Stimulated activated CD8-positive, alpha-beta memory T cell treated with anti-CD3 and anti-CD28 coated beads, Interleukin-12 subunit alpha, Interleukin-12 subunit beta, amount 100 ng/mL, for 24 hours (primary cell): ENCODE data around the gene EIF6.

ENCODE experiments used
- DNase-seq: peaks from one replicate; pipeline ENCODE4 v3.0.0-alpha.2; 2020; ENCODE audit errors: extremely low read depth

Gene EIF6

DNA sequence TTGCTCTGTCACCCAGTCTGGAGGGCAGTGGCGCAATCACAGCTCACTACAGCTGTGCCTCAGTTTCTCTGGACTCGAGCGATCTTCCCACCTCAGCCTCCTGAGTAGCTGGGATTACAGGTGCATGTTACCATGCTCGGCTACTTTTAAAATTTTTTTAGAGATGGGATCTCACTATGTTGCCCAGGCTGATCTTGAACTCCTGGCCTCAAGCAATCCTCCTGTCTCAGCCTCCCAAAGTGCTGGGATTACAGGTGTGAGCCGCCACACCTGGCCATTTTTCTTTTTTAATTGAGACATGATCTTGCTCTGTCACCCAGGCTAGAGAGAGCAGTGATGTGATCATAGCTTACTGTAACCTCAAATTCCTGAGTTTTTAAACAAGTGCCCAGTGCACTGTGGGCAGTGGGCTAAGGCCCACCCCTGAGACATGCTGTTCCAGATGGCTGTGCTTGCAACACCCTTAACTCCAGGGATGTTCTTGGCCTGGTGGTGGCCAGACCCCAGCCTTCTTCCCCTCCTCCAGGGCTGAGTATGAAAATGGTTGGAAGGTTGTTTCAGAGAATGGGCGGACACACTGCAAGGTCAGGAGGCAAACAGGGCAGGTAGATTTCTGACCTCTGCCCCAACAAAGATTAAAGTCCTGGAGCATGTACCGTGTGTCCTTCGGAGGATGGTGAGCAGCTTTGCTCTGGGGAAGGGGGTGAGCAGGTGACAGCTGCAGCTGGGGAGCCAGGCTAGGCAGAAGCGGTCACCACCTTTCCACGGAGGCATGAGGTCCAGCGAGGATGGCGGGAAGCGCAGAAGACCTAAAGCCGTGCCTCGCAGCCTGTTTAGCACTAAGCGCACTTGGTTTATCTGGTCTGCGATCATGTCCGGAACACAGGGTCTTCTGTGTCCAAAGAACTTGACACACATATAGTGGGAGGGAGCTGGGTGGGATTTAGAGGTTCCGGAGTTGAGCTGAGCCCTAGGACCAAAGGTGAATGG is 9.0 kb upstream of the EIF6 start:
- DNase-seq: no peak

DNA sequence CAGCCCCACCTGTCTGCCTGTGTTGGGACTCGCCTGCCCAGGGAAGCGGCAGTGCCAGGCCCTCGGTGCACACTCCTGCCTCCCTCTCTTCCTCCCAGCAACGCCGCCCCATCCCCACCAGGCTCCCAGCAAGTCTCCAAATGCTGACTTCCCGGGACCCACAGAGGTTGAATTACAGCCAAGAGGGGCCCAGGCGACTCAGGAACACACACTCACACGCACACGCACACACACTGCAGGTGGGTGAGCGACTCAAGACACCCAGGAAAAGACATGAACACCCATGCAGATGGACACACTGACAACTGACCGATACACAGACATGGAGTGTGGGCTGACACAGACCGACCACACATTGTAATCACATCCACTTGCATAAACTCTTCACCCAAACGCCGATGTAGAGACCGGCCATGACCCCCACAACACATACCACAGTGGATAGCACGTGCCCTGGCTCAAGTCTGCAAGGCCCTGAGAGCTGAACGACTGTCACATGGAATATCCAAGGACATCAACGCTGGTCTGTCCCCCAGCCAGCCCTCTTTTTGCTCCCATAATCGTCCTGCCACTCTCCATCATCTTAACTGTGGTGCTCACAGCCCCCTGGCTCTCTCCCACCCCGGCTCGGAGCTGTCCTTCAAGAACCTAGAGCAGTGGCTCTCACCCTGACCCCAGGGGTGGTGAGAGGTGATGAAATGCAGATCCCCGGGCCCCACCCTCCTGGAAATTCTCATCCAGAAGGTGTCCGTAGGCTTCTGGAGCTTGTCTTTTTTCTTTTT is 8.1 kb upstream of the EIF6 start:
- DNase-seq: no peak

DNA sequence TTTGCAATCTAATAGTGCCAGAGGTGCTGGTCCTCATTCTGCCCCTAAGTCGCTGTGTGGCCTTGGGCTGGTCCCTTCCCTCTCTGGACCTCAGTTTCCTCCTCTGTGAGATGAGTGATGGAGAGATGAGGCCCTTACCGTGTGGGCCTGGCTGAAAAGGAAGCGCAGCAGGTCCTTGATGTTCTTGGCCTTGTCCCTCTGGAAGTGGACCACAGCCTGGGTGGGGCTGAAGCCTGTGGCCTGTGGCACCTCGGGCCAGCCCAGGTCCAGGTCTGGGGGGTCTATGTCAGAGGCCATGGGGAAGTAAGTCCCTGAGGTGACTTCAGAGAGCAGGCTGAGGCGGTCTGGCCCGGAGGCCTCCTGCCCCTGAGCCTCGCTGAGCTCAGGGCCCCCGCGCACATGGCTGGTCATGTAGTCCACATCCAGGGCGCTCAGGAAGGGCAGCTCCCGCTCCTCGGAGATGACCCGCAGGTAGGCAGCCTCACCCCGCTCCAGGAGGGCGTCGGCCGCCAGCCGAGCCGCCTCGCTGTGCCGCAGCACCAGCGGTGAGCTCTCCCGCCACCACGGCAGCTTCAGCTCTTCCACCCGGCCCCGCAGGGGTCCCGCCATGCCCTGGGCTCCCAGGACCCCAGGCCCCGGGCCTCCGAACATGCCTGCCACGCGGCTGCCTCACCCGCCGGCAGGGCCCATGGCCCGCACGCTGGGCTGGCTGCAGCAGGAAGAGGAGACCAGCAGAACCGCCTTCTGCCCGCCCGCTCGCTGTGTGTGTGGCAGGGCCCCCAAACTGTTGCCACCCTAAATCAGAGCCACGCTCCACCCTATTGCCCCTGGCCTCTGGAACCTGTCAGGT is 7.3 kb upstream of the EIF6 start, which contains the start of gene FAM83C:
Gene FAM83C (minus strand): TSS at position 772 of the 850 bp plus-strand sequence. CDS start 121 bp downstream, at position 651.
- DNase-seq: no peak

DNA sequence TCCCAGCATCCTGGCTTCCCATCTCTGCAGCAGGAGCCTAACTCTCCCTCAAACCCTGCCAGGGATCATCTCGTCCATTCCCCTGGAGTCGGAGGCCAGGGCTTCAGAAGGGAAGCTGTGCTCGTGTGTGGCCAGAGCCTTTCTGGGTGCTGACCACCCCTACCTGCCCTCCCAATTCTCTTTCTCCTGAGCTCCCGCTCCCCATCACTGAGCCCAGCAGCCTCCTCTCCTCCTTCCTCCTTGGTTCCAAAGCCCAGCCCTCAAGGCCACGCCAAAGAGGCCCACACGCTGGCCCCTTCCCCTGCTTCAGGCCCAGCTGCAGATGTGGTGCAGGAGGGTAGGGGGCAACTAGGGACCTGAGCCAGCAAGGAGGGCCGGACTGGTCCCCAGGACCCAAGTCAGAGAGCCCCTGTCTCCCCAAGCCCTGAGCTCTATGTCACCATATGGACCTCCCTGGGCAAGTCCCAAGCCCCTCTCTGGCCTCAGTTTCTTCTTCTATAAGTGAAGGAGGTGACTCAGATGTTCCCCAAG is 6.4 kb upstream of the EIF6 start:
- DNase-seq: no peak

DNA sequence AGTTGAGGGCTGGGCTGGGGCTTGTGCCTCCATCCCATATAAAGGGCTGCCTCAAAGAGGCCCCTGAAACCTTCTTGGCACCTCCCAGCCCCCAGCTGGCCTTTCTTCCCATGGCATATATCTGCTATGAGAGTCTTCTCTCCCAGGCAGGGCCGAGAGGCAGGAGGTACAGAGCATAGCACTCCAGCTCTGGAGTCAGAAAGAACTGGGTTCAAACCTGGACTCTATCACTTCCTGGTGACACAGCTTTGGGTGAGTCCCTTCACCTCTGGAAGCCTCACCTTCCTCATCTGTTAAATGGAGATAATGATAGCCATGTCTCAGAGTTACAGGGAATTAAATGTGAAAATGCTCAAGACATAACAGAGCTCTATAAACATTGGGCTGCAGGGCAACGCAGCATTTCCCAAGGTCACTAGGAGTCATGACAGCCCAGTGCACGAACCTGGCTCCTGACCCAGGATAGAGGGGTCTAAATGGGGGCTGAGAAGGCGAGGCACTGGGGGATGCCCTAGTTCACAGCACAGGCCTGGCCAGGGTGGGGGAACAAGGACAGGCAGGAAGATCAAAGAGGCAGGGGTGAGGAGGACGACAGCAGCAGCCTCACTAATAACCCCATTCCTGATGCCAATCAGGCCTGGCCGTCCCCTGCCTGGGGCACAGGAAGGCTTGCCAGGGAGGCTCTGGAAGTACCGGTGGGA is 5.8 kb upstream of the EIF6 start:
- no peak for DNase-seq

DNA sequence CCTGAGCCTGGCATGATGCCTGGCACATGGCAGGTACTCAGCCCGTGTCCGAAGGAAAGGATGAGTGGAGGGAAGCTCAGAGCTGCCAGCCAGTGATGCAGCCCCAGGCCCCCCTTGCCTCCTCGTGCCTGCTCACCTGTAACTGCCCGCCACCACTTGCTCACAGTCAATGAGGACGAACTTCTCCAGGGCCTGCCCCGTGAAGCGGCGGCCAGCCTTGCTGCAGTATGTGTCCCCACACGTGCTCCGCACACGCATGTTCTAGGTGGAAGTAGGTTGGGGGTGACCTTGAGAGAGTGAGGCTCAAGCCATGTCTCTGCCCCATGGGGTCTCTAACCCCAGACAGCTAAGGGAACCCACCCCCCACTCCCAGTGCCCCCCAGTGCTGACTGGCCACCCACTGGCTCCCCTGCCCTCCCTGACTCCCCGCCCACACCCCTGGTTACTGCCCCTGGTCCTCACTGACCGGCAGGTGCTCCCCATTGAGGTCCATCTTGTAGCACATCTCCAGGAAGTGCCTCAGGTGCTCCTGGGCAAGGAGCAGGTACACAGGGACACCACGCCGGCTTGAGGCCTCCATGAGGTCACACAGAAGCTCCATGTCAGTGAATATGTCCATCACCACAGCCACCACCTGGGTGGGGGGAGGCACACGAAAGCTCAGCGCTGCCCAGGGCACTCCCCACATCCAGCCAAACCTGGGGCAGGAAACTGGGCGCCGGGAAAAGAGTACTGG is 3.9 kb upstream of the EIF6 start:
- DNase-seq: no peak

DNA sequence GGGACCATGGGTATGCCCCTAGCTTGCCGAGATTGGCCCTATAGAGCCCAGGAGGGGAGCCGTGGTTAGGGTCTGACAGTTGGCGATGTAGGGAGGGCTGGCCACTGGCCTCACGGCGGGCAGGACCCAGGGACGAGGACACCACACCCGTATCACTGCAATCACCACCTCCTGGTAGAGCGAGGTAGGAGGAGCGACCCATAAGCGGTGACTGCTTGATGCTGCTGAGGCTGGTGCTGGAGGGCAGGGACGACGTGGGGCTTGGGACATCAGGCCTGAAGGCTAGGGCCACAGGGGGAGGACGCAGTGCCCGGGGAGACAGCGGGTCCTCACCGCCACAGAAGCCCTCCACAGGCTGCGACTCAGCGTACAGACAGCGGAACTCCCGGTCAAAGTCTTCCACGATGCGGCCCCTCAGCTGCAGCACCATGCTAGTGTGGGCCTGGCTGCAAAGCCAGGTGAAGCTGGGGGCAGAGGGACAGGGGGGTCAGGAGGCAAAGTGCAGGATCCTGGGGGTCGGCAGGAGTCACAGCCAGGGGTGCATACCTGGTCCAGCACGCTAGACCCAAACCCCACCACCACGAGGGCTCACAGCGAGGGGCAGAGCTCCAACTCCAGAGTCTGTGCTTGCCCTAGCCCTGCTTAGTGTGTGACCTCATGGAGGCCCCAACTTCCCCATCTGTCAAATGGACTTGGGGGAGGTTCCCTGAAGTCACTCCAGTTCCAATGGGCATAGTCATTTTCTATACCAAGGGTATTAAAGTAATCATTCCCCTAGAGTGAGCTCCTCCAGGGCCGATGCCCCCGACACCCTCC is 3.1 kb upstream of the EIF6 start:
- no peak for DNase-seq

DNA sequence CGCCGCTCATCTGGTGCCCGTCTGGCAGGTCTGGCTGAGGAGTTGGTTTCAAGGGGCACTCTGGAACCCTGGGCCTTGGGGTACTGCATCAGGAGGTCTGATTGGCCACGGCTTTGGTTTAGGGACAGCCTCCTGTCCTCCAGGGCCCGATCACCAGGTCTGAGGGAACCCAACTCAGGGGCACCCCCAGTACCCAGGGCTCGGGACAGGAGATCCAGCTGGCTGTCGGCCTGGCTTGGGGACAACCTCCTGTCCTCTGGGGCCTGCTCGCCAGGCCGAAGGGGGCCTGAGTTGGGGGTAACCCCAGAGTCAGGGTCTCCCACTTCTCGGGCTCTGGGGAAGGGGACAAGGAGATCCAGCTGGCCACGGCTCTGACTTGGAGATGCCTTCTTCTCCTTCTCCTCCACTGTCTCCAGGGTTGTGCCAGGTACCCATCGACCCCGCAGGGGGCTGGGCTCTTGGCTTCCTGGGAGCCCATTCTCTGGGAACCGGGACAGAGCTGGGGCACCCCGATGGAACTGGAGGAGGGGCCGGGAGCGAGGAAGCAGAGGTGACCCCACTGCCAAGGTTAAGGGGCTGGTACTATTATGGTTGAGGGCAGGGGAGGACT is 2.4 kb upstream of the EIF6 start:
- no peak for DNase-seq

DNA sequence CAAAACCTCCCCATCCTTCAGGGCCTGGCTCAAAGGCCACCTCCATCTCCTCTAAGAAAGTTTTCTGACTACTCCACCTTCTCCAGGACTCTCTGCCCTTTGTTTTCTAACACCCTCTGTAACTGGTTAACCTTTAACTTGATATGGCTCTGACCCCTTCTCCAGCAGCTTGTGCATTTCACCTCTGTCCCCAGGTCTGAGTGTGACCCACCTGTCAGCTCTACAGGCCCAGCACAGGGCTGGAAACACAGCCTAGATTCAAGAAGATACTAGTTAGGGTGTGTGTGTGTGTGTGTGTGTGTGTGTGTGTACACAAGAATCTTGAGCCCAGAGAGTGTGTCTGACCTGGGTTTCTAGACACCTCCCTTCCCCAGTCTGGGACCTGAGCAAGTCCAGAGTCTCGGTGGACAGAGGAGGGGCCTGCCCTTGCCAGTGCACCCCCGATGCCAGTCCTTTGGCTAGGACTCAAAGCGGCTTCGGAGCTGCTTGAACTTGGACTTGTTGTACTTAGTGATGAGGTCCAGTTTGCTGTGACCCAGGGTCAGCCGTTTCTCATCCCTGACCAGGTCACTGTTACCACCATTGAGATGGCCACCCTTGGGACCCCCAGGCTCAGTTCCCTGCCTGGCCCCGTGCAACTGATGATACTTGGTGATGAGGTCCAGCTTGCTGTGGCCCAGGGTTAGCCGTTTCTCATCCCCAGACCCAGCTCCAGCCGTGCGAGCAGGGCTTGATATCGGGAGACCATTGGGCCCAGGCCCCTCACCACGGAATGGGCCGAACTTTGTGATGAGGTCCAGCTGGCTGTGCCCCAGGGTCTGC is 1.7 kb upstream of the EIF6 start:
- no peak for DNase-seq

DNA sequence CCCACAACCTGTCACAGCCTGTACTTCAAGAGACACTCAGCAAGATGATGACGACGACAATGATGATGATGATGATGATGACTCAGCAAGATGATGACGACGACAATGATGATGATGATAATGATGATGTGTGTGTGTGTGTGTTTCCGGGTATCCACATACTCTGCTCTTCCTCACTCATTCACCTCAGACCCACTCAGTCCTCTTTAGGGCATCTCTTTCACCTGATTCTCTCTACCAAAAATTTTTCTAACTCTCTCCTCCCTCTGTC is 1.2 kb upstream of the EIF6 start:
- no peak for DNase-seq

DNA sequence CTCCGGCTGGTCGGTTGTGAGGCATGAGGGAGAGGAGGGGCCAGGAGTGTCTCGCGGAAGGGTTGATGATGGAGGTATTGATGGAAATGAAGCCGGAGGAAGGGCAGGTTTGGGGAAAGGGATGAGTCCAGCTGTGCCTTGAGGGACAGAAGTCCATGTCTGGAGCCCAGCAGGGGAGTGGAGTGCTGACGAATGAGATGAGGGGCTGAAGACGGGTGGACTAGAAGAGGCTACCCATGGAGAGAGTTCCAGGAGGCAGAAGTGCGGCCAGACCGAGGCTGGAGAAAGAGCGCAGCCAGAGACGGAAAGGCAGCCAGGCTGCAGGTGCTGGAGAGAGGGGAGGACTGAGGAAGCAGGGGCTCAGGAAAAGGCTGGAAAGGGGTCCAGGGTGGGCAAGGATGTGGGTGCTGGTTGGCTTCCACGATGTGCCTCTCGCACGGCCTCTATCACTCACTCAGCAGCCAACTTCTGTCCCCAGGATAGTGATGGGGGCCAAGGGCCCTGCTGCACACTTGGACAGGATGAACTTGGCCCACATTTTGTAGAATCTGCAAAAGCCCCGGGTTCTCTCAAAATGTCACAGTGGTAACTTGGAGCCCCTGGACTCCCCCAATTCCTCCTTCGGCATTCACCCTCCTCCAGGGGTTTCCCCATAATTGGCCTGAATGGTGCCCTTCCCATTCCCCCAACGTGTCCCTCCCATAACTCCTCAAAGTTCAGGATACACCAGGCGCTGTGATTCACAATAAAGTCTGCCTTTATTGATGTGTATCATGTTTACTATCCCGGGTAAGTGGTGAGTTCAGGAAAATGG is 627 bp upstream of the EIF6 start:
- no peak for DNase-seq

DNA sequence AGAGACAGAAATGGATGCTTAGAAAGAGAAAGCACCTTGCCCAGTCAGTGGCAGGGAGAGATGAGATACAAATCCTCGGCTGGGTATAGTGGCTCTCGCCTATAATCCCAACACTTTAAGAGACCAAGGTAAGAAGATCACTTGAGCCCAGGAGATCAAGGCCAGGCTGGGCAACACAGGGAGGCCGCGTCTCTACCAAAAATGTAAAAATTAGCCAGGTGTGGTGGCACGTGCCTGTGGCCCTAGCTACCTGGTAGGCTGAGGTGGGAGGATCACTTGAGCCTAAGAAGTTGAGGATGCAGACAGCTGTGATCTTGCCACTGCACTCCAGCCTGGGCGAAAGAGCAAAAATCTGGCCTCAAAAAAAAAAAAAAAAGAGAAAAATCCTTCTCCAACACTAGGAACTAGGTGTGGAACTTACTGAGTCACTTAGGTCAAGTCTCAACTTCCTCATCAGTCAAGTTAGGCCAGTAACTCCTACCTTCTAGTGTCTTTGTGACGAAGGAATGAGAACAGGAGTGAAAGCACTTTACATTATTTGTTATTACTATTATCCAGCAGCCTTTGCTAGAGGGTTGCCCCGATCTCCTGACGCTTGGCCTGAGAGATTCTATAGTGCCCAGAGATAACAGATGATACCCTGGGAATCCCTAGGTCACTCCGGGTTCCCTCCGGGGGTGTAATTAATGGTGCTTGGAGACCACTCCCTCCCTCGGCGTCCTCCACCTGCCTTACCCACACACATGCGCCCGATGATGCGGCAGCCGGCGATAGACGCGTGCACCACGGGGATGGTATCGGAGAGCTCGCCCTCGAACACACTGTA is 918 bp downstream of the EIF6 start:
- DNase-seq: no peak

DNA sequence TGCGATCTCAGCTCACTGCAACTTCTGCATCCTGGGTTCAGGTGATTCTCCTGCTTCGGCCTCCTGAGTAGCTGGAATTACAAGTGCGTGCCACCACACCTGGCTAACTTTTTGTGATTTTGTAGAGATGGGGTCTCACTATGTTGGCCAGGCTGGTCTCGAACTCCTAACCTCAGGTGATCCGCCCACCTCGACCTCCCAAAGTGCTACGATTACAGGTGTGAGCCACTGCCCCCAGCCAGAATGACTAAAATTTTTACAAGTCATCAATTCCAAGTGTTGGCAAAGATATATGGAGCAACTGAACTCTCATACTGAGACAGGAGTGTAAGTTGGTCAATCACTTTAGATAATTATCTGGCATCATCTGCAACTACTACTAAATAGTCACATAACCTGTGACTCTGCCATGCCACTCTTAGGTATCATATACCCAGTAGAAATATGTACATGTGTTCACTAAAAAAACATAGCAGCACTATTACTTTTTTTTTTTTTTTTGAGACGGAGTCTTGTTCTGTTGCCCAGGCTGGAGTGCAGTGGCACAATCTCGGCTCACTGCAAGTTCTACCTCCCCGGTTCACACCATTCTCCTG is 3.0 kb downstream of the EIF6 start:
- DNase-seq: no peak

DNA sequence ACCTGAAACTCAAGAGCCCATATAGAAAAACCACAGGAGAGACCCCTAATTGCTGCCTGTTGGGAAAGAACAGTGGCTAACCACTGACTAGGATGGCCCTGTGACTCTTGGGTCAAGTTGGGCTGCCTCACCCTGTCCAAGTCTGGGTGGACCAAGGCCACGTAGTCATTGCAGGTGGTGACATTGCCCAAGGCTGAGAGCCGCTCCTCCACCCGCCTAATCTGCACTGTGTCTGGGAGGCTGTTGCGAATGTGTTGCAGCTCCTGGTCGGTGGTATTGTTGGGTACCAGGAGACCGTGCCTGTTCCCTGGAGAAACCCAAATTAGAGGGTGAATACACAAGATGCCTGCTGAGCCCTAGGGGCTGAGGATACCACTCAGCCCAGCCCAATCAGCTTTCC is 4.0 kb downstream of the EIF6 start:
- no peak for DNase-seq

DNA sequence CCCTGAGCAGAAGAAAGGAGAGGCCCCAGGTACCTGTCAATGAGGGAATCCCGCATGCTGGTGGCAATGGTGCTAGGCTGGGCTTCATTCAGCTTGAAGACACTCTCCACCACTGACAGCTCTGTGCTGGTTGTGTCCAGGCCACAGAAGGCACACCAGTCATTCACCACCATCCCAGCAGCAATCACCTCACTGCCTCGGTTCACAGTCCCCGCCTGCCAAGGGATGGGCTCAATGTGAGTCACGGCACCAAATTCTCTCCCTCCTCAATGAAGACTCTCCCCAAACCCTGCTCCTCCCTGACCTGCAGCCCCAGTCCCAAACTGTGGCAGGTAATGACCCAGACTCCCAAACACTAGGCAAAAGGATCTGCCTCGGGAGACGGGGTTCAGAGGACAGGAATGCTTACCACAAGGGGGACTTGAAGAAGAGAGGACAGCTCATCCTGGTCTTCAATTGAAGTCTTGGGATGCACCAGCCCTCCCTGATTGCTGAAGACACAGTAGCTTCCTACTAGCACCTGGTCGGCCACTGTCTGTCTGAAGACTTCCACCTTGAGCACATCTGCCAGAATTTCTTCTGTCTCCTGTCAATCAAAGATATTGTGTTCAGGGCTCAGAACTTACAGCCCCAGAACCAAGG is 4.9 kb downstream of the EIF6 start:
- no peak for DNase-seq

DNA sequence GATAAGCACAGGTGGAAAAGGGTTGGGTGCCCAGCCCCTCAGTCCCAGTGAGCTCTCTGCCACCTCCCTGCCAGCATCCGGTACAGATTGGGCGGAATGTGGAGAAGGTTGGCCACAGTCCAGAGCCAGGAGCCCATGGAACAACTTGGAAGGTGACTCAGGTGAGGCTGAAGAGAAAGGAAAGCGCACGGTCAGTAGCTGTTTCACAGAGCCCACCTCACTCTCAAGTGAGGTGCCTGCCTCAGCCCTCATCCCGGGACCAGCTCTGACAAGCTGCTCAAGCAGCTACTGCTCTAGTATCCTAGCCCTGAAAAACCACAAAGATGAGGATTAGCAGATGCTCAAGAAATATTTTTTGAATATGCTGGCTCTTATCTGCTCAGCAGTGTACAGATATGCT is 5.5 kb downstream of the EIF6 start:
- DNase-seq: no peak
